ENCODE measurements around the gene ETS2. TPM values are rescaled to one million over a fixed set of nuclear protein-coding genes. Genes with fewer than 3 reads are reported as not detected.

The ETS2 gene
- total RNA-seq, 6 experiments from 2014 or later = 23.2 to 33.3 (median 29.0) TPM

DNA sequence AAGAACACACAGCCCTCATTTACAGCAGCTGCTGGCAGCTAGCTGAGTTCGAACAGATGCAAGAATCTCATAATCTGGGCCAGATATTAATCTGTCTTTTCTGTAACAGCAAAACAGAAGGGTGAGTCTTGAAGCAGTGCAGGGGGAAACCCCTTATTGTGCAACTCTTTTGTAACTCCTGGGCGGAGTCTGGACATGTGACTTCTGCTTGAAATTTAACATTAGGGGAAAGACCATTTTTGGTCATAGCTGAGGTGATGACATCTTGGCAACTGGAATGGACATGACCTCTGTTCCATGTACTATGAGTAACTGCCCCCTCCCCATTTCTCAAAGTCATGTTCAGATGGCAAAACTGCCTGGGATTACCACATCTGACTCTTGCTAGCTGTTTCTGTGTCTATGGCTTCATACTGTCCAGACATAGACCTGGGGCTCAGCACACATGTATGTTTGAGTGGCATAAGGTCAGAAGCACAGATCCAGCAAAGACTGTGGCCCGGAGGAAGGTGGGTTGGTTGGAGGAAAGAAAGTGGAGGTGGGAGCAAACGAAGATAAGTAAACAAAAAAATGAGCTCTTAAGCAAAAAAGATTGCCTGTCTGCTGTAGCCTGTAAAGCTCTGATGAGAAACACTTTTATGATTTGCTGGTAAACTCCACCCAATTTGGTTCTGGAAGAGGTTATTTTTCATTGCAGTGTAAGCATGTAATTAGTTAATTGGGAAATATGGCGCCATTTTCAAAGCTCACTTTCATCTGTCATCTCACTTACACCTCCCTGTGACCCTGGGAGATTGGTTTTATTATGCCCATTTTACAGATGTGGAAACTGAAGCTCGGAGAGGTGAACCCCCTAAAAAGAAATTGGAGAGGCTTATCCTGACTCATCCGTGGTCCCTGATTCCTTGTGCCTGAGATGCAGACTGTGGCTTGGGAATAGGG, 26.1 kb downstream of the ETS2 start:
- Mint-ChIP-seq H3K27me3 (ENCODE audit: insufficient read depth) (no peaks in the 10 kb centered on the region), H3K9me3 (peaks cover 10% of the 10 kb centered on the region), H3K27ac (peak overlapping the region; percentile 37), H3K4me1 (ENCODE audit: low read depth) (peaks cover 17% of the 10 kb centered on the region), H3K4me3 (no peak overlapping the region), H3K36me3 (ENCODE audit: low read depth) (peaks cover 5% of the 10 kb centered on the region; the same call in 1 of the 2 replicates)
- TF ChIP-seq, protein P1, sequence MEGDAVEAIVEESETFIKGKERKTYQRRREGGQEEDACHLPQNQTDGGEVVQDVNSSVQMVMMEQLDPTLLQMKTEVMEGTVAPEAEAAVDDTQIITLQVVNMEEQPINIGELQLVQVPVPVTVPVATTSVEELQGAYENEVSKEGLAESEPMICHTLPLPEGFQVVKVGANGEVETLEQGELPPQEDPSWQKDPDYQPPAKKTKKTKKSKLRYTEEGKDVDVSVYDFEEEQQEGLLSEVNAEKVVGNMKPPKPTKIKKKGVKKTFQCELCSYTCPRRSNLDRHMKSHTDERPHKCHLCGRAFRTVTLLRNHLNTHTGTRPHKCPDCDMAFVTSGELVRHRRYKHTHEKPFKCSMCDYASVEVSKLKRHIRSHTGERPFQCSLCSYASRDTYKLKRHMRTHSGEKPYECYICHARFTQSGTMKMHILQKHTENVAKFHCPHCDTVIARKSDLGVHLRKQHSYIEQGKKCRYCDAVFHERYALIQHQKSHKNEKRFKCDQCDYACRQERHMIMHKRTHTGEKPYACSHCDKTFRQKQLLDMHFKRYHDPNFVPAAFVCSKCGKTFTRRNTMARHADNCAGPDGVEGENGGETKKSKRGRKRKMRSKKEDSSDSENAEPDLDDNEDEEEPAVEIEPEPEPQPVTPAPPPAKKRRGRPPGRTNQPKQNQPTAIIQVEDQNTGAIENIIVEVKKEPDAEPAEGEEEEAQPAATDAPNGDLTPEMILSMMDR (IDR thresholded peaks at IDR 0.05) = no peak
- peak; percentile 82 for DNase-seq

DNA sequence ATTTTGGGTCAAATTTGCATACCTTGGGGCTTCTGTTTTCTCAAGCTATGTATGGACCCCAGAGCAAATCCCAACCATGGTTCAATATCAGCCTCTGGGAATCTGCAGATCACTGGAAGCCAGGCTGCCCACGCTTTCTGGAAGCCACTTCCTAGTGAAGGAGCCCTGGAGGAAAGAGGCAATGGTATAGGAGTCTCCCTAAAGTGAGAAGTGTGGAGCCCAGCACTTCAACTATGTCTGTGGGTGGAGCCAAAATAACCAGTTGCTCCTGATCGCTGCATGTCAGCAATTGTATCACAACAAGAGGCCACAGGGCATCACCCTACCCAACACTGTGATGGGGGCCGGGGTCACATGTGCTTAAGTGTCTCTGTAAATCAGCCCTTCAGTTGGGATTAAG, 26.9 kb downstream of the ETS2 start:
- H3K36me3 Mint-ChIP-seq (ENCODE audit: low read depth) = no peaks in the 10 kb centered on the region; the same call in 1 of the 2 replicates
- TF ChIP-seq, protein P1 (IDR thresholded peaks at IDR 0.05) = no peak
- H3K27me3 Mint-ChIP-seq (ENCODE audit: insufficient read depth) = no peaks in the 10 kb centered on the region
- peaks cover 19% of the 10 kb centered on the region for H3K4me1 Mint-ChIP-seq (ENCODE audit: low read depth)
- DNase-seq = no peak
- H3K4me3 Mint-ChIP-seq = no peak overlapping the region
- peaks cover 3% of the 10 kb centered on the region for H3K9me3 Mint-ChIP-seq
- no peak overlapping the region for H3K27ac Mint-ChIP-seq

DNA sequence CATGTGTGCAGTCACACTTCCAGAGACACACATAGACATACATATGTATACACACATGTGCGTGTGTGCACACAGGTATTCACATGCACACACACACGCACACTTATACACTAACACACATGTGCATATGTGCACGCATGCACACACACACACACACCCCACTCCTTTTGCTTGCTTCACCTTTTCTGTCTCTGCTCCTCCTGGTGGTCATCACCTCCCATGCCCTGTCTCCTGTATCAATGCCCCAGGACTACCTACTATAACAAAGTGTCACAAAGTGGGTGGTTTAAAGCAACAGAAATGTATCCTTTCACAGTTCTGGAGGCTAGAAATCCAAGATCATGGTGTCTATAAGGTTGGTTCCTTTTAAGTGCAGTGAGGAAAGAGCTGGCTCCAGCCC, 27.4 kb downstream of the ETS2 start:
- Mint-ChIP-seq H3K9me3 (no peaks in the 10 kb centered on the region), H3K36me3 (ENCODE audit: low read depth) (no peaks in the 10 kb centered on the region), H3K27me3 (ENCODE audit: insufficient read depth) (no peaks in the 10 kb centered on the region), H3K4me1 (ENCODE audit: low read depth) (peaks cover 24% of the 10 kb centered on the region), H3K27ac (no peak overlapping the region), H3K4me3 (no peak overlapping the region)
- TF ChIP-seq, protein P1 (IDR thresholded peaks at IDR 0.05) = peak; percentile 24; the same call in 1 of the 2 replicates
- DNase-seq = no peak

DNA sequence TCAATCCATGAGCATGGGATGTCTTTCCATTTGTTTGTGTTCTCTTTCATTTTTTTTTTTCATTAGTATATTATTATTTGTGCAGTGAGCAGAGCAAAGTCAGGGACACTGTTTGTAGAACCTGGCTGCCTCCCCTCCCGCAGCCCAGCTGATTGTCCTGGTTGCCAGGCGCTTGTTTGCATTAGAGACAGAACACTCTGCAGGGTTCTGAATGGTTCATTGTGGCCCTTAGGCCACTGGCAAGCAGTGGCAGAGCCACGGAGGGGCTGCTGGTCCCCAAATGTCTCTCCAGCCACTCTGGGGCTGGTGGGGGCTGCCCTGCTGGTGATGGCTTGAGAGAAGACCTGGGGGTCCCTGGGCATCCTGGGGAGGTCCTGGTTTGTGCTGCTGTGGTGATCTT, 29.0 kb downstream of the ETS2 start:
- TF ChIP-seq, protein P1 (IDR thresholded peaks at IDR 0.05) = no peak
- H3K4me3 Mint-ChIP-seq = no peak overlapping the region
- no peaks in the 10 kb centered on the region for H3K9me3 Mint-ChIP-seq
- no peak for DNase-seq
- H3K27ac Mint-ChIP-seq = no peak overlapping the region
- peaks cover 5% of the 10 kb centered on the region for H3K27me3 Mint-ChIP-seq (ENCODE audit: insufficient read depth)
- peaks cover 40% of the 10 kb centered on the region for H3K4me1 Mint-ChIP-seq (ENCODE audit: low read depth)
- no peaks in the 10 kb centered on the region for H3K36me3 Mint-ChIP-seq (ENCODE audit: low read depth)

DNA sequence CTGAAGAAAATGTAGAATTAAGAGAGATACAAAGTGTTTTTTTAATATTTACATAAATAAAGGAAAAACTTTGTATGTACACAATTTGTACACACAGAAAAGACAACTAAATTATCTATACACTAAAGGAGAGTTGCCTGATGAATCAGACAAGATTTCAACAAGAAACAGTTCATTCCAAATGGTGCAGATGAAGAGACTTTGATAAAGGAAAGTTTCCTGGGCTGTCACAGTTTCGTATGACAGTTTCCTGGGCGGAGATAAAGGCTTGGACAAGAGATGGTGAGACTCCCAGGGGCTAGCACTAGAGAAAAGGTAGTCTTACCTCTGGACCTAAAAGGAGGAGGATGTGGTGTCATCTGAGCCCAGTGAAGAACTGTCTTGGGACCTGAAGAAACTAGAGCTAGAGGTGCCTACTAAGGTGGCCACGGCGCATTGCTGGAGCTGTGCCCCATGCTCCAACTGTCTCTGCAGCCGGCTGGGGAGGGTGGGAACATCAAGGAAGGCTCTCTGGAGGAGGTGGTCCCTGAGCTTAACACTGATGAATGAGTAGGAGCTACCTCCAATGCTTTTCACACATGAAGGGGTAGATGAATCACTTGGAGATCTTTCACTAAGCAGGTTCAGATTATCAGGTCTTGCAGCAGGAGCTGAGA, 32.2 kb downstream of the ETS2 start:
- TF ChIP-seq, protein P1 (IDR thresholded peaks at IDR 0.05) = no peak
- Mint-ChIP-seq H3K4me1 (ENCODE audit: low read depth) (peaks cover 40% of the 10 kb centered on the region), H3K4me3 (no peak overlapping the region; the same call in 1 of the 2 replicates), H3K27me3 (ENCODE audit: insufficient read depth) (peaks cover 5% of the 10 kb centered on the region), H3K36me3 (ENCODE audit: low read depth) (no peaks in the 10 kb centered on the region), H3K27ac (peak overlapping the region; percentile 8; the same call in 1 of the 2 replicates), H3K9me3 (no peaks in the 10 kb centered on the region)
- DNase-seq = no peak

Measured in HFFc6 (cell line).